ENCODE results near the gene NFYC.
A peak's percentile ranks its signal among the peaks of the same experiment; 100 is the strongest.

The NFYC gene

DNA sequence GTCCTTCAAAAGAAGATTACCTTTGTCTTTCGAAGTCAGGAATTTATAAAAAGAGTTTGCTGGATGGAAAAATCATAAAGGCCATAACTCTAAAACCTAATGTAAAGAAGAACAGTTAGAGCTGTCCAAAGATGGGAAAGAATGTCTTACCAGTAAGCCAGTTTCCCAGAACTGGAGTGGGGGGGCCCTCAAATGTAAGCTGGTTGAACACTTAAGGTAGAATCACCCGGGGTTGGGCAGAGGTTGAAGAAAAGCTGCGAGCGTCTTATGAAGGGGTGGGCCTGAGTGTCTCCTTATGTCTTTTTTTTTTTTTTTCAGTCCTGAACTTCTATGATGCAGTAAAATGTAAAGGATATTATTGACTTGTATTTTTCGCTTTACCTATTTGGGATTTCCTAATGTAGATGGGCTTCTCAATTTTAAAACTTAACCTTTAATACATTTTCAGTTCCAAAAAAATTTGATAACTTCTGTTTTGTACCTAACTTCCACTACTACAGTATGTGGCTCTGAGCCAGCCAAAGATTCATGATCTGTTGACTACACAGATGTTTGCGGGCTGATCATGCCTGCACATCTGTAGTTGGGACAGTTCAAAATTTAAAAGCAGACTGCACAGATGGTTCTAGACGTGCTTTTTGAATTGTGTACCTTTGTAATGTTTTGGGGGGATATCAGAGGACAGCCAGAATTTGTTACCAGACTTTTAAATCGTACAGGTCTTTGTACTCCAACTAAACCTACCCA, 43.6 kb downstream of the NFYC start:
- DNase-seq (ENCODE audit: low read depth in 1 of 2, low spot score in 1 of 2): no peak

DNA sequence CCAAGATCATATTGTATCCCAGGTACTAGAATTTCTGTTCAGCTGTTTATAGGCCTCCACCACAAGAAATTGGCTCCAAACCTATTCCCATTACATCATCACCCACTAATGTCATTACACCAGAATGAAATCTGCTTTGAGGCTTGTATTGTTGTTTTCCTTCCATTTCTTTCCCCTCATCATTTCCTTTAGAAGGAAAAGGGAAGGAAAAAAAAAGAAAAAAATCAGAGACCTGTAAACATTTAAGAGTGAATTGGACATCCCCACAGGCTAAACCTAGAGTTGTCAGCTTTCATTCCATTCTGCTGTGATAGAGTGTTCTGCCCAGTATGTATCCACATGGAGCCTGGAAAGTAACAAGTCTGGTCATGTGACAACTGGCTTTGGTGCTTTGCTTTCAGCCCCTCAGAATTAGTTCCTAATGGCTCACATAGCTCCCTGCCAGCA, 44.6 kb downstream of the NFYC start:
- no peak for DNase-seq (ENCODE audit: low read depth in 1 of 2, low spot score in 1 of 2)

DNA sequence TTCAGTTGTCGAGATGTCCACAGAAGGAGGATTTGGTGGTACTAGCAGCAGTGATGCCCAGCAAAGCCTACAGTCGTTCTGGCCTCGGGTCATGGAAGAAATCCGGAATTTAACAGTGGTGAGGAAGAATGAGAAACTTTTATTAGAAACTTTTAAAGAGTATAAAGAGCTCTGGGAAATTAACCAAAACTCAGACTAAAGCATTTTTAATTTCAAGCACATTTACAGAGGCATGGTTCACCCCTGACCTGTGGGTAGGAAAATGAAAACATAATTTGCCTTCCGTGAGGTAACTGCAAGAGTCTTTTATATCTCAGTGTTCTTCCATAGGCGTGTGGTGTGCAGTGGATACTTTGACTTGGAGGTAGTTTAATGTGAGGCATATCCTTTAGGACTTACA, 47.3 kb downstream of the NFYC start:
- DNase-seq (ENCODE audit: low read depth in 1 of 2, low spot score in 1 of 2): no peak

DNA sequence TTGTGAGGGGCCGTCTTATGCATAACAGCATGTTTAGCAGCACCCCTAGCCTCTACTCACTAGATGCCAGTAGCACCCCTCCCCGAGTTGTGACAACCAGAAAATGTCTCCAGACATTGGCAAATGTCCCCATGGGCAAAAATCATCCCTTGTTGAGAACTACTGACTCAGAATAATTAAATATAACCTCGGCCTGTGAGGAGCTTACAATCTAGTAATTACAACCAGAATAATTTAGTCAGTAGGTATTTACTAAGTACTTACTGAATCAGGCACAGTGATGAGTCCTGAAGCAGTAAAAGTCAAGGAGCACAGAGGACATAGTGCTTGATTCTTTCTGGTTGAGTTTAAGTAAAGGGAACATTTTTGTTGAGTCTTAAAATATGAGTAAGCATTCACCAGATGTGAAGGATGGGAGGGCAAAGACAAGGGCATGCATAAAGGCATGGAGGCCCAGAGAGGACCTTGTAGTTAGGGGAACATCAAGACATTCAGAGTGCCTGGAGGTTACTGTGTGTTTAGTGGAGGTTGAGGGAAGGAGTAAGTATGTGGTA, 48.0 kb downstream of the NFYC start:
- DNase-seq (ENCODE audit: low read depth in 1 of 2, low spot score in 1 of 2): no peak

DNA sequence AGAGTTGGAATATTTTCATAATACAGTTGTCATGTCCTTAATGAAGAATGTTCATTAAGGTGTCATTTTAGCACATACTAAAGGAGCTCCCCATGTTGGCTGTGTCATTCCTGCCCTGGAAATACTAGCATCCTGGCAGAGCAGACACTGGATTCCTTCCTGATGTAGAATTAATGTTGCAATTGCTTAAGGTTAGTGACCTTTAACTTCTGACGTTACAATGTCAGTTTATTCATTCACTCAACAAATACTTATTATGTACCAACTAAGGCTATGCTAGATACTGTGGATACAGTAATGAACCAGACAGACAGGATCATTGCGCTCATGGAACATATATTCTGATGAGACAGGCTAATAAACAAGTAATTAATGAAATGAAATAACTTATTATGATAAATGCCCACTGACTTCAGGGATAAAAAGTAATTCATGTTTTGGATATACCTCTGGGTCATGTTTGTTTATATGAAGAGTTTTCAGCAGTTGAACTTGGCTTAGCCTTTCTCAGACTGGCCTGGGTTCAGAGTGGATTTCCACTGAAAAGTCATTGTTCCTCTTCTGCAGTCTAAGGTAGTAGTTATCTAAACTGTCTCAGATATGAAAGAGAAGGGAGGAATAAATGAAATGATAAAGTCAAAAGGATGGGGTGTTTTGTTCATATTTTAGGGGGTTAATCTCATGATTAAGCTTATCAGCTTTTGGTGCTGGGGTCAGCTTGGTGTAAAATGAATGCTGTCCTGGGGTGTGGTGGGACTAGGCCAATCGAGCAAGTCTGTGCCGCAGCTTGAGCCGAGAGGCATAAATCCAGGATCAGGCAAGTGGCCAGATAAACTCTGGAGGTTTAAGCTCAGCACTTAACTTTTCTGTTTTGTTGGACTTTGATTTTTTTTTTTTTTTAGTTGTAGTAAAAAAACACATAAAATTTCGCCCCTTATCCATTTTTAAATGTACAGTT, 48.8 kb downstream of the NFYC start:
- no peak for DNase-seq (ENCODE audit: low read depth in 1 of 2, low spot score in 1 of 2)

DNA sequence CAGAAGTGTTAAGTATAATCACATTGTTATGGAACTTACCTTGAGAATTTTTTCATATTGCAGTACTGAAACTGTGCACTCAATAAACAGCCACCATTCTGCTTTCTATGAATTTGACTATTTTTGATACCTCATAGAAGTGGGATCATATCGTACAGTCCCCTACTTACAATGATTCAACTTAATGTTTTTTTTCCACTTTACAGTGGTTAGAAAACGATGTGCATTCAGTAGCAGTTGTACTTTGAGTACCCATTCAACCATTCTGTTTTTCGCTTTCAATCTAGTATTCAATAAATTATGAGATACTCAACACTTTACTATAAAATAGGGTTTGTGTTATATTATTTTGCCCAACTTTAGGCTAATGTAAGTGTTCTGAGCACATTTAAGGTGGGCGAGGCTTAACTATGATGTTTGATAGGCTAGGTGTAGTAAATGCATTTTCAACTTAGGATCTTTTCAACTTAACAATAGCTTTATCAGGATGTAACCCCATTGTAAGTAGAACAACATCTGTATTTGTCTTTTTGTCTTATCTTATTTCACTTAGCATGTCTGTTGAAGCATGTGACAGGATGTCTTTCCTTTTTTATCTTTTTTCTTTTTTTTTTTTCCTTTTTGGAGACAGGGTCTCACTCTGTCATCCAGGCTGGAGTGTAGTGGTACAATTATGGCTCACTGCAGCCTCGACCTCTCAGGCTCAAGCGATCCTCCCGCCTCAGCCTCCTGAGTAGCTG, 49.7 kb downstream of the NFYC start:
- no peak for DNase-seq (ENCODE audit: low read depth in 1 of 2, low spot score in 1 of 2)

DNA sequence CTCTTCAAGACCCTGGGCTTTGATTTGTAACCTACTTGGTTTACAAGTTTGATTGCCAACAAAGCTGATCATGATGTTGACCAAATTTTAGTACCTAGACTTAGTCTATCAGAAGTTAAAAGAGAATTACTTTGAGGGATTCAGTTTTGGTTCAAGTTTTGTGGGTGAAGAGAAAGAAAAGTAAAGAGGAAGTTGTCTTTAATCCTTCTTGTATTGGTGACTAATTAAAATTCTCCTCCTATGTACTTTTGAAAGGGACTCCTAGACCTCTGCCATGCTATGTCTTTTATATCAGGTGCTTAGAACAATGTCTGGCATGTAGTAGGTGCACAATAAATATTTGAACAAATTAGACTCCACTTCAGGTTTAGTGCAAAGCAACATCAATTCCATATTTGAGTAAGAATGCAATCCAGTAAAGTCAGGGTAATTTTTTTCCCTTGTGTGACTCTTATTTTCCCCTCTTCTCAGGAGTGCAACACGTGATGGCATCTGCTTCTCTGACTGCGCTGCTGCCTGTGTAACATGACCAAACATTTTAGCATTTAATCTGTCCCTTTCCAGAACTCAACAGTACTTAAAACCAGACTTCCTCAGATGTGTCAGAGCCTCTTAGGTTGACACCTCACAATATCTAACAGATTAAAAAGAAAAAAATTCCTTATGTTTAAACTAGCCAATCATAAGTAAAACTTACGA, 51.0 kb downstream of the NFYC start:
- DNase-seq (ENCODE audit: low read depth in 1 of 2, low spot score in 1 of 2): peak in 1 of 2 donors; percentile 2

DNA sequence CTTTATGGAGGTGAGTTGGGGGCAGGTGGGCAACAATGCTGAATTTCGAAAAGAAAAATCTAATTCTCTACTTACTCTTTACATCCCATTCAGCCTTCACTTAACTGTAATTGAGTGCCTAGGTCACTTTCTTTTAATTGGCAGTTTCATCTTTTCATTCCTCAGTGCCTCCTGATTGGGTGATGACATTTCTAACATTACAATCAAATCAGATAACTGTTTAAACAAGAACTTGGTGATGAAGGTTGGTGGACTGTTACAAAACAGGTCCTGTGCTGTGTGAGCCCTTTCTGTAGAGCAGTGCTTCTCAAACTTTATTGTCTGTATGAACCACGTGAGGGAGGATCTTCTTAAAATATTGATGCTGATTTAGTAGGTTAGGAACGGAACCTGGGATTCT, 51.9 kb downstream of the NFYC start:
- no peak for DNase-seq (ENCODE audit: low read depth in 1 of 2, low spot score in 1 of 2)

DNA sequence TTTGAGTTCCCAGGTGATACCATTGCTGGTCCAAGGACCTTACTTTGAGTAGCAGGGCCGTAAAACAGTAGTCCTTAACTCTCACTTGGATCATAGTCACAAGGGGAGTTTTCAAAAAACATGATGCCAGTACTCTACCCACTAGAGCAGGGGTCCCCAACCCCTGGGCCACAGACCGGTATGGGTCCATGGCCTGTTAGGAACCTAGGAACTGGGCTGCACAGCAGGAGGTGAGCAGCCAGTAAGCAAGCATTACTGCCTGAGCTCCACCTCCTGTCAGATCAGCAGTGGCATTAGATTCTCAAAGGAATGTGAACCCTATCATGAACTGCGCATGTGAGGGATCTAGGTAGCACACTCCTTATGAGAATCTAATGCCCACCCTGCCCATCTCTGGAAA, 52.4 kb downstream of the NFYC start:
- DNase-seq (ENCODE audit: low read depth in 1 of 2, low spot score in 1 of 2): no peak

DNA sequence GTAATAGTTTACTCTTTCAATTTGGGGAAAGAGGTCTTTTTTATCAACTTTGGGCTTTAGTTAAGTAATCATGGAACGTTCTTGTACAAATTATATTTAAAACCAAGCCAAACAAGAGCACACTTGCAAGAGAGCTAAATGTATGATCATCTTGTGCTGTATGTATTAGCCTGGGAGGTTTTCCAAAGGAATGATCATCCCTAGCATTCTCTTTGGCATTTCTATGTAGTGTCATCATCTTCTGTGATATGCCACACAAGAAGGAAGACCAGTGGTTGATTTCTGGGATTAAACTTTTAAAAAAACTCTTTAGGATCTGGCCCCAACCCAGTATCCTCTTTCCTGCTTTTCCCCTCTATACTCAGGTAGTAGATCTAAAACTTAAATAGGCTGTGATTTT, 53.7 kb downstream of the NFYC start:
- DNase-seq (ENCODE audit: low read depth in 1 of 2, low spot score in 1 of 2): no peak

DNA sequence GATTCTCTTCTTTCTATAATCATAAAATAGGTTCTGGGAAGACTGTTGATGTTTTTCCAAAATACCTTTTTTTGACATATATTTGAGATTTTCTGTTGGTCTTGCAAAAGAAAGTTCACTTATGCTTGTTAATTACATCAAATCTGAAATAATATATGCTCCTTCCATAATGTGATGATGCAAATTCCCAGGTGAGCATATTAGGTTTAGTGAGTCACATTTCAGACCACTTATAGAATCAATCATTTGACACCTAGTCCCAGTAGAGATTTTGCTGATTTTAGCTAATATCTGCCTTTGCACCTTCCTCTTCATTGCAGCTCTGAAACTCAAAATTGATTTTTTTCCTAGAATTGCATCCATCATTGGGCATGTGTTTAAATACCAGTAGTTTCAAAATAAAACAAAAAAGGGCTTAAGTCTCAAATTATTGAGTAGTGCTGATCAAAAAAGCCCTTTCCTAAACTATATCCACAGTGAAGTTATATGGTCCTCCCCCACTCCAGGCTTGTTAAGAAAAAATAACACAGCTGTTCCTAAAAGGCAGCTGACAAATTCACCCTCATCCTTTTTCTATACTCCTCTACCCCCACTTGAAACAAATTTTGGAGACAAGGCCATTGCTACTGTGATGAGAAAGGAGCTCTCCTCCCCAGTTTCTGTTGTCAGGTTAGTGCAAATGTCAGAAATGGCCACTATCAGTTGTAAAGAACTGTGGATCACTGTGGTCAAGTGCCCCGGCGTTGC, 55.0 kb downstream of the NFYC start:
- no peak for DNase-seq (ENCODE audit: low read depth in 1 of 2, low spot score in 1 of 2)

DNA sequence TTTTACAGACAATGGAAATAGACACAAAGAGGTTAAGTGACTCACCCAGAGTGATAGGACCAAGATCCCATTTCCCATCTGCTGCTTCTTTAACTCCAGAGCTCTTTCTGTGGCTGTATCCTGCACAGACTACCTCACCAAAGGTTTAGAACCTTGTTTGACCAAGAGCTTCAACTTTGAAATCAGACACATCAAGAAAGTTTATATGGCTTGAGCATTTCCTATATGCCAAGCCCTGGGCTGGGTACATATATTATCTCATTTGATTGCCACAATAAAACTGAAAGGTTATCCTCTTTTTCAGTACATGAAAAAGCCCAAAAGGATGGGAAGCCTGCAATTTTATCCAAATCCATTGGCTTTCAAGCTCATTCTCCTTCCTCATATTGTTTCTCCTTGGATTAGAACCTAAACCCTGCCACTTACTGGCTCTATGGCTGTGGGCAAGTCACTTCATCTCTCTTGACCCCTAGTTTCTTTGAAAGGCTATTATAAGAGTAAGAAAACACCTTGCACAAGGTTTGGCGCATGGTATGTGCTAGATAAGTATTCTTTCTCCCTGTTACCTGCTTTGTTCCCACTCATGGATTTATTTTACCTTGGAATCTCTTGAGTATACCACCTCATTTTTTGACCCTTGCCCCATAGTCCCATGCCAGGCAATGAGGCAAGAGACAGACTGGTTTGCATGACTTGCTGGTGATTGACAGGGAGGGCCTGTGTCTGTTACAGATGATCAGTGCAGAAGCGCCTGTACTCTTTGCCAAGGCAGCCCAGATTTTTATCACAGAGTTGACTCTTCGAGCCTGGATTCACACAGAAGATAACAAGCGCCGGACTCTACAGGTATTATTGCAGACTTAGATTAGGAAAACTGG, 57.6 kb downstream of the NFYC start:
- no peak for DNase-seq (ENCODE audit: low read depth in 1 of 2, low spot score in 1 of 2)

DNA sequence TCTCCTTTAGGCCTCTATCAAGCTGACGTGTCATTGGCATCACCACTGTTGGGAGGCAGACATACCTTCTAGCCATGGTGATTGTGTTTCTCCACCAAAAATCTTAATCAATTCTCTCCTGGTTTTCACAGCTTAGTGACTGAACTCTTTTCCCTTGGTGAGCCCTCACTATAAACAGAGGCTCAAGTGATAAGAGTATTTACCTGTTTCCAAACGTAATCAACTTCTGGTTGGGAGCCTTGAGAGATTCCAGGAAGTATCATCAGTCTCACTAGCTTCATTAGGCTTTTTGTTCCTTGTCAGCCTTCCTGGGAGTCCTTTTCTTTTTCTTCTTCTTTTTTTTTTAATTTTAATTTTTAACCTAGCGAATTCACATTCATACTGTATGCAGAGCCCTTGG, 58.3 kb downstream of the NFYC start:
- DNase-seq (ENCODE audit: low read depth in 1 of 2, low spot score in 1 of 2): no peak

DNA sequence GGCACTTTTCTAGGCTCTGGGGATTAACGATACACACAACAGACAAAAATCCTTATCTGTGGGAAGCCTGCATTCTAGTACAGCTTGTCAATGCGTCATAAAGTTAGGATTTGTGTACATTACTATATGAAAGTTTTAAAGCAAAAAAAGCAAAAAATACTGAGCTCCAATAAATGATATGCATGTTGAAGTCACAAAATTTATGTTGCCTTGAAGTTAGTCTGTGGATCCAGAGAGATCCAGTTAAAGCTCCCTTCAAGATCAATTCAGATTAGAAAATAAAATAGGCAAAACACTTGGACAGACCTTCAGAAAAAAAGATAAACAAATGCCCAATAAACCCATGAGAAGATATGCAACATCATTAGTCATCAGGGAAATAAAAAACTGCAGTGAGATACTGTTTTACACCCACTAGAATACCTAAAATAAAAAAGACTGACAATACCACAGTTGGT, 59.0 kb downstream of the NFYC start:
- no peak for DNase-seq (ENCODE audit: low read depth in 1 of 2, low spot score in 1 of 2)

DNA sequence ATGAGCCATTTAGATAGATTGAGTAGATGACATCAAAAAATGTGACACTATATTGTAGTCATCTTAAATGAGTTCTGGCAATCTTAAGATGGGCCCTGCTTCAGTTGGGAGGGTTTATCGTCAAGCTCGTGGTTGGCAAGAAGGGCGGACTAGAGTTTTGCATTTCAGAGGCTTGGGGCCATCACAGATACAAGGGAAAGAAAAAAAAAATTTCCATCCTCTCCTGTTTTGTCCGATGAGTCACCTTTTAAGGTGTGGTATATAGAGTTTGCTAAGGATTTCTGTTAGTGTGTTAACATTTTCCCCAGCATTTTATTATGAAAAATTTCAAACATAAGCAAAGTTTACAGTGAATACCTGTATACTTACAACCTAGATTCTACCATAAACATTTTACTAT, 60.3 kb downstream of the NFYC start:
- no peak for DNase-seq (ENCODE audit: low read depth in 1 of 2, low spot score in 1 of 2)

DNA sequence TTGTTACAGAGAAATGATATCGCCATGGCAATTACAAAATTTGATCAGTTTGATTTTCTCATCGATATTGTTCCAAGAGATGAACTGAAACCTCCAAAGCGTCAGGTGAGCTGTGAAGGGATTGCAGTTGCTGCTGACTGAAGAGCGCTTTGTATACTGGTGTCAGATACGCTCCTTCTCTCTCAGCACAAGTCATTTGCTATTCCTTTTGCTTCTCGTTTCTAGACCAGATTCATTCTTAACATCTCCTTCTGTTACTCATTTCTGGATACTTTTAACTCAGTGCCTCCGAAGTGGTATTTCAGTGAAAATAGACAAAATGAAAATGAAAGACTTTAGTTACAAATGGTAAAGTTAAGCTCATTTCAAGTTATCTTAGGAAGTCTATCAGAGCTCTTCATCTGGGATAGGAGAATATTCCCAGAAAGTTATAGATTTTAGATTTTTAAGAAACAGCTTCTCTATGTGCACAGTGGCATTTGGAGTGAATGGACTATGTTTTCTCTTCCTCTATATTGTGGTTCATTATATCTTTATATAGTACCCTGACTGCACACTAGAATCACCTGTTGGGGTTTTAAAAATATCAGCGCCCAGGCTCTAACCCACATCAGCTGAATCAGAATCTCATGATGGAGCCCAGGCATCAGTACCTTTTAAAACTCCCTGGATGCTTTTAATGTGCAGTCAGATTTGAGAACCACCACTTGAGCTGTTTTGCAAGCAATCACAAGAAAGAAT, 61.8 kb downstream of the NFYC start:
- DNase-seq (ENCODE audit: low read depth in 1 of 2, low spot score in 1 of 2): no peak

DNA sequence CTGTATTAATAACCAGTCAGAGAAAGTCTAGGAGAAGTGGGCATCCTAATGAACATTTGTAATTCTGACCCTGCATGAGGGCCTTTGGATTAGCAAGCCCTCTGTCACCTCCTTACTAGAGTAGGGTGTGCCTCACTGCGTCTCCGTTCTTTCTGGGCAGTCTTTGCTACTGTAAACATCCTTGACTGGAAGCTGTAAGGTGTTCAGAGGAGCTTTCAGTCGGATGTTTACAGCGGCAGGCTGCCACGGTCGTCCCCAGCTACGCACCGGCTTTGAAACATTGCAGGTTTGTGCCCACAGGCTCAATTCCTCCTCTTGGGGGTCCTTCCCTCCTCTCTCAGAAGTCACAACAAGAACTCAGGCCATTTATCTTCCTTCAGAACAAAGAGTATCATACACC, 62.7 kb downstream of the NFYC start:
- no peak for DNase-seq (ENCODE audit: low read depth in 1 of 2, low spot score in 1 of 2)

DNA sequence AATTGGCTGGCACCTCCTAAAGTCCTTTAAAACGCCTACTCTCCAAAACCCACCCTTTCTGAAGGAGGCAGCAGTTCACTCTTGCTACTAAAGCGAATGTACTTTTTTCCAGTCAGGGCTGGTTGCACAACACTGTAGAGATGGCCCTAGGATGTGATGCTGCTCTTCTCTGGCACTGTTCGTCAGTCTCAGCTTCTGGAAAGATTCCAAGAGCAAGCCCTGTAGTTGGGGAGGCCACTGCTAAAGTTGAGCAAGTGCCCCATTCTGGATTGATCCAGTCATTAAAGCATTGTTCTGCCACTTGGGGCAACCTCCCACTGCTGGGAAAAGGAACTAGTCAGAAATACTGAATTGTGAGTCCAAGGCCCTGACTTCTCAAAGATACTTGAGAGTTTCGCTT, 63.6 kb downstream of the NFYC start:
- DNase-seq (ENCODE audit: low read depth in 1 of 2, low spot score in 1 of 2): no peak

All from activated CD4-positive, alpha-beta T cell treated with anti-CD3 and anti-CD28 coated beads, Interleukin-2, amount 50 U/mL, for 24 hours (primary cell).